Left colon (tissue), 2 donors: ENCODE results near the gene GNG7. TPM values are rescaled to one million over a fixed set of nuclear protein-coding genes. Genes with fewer than 3 reads are reported as not detected.
A peak's percentile ranks its signal among the peaks of the same experiment; 100 is the strongest.
"Not testable (repeated sequence)": the region's sequence is repeated elsewhere in the genome, so short reads cannot be mapped to it uniquely, and the experiment has no call there.

Source experiments
- ATAC-seq: fragments of 200-7000 bp; cut with Tn5 transposase; one replicate; pipeline ENCODE4 v1.9.1; 2020; ENCODE audit warnings: mild to moderate bottlenecking, moderate library complexity
- DNase-seq, 2 donors: peaks; one replicate each; pipeline ENCODE4 v3.0.0-alpha.2; 2020
- intact Hi-C, 2 donors: fragments of 100-400 bp; cut with DNase I in 1 of 2; cut with micrococcal nuclease in 1 of 2; formaldehyde crosslinking; loops; one replicate each; pipeline versions ENCODE4 v1.11.2 to v1.14.0; 2022; cut with DNase I, micrococcal nuclease
- total RNA-seq, 2 donors: library from RNA; stranded (reverse); fragmentation: NEBNext Ultra II Directional; extraction: Animal tissue kit (Norgen Biotek cat#: 25700); gene quantifications; one replicate each; pipeline ENCODE4 v1.2.1, GENCODE V29; 2021
- donor health status: DM: no; HTN: no; CAD: no.
- donor health status: DM: yes; HTN: yes; CAD: no.

GNG7 gene
- total RNA-seq, 2 donors from 2014 or later, result 1.4 to 5.3 TPM

DNA sequence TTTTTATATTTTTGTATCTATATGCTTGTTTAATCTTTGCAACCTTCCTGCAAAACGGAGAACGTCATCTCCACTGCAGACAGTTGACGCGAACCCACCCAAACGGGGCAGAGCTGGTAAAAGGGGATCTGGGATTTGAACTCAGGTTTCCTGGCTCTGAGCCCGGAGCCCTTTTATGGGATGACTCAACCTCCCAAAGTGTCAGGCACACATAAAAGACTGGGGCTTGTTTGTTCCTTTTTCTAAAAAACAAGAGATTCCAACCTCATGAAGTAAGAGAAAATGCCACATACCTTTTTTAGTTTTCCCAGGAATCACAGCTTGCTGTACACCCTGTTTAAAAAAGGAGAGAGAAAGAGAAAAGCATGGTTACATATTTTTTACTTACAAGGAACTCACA is 147.6 kb downstream of the GNG7 start:
- ATAC-seq, result no peak
- intact Hi-C loops, result no loop called here
- DNase-seq, result peak in 1 of 2 donors; percentile 24

GRCh38 chr19:2553510-2553909 is 149.0 kb downstream of the GNG7 start:
- DNase-seq, result no peak
- ATAC-seq, result no peak
- intact Hi-C loops, result no loop called here

- DNase-seq, result no peak
- intact Hi-C loops, result no loop called here
- peak; percentile 46 for ATAC-seq
Observed at GRCh38 chr19:2552859-2553258, 149.6 kb downstream of the GNG7 start.

DNA sequence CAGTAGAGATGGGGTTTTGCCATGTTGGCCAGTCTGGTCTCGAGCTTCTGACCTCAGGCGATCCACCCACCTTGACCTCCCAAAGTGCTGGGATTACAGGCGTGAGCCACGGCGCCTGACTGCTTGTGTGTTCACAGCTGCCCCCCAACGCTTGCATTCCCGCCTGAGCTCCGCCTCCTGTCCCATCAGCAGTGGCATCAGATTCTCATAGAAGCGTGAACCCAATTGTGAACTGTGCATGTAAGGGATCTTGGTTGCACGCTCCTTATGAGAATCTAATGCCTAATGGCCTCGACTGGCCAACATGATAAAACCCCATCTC is 150.7 kb downstream of the GNG7 start:
- intact Hi-C loops, result no loop called here
- DNase-seq (no peak), ATAC-seq (no peak)

DNA sequence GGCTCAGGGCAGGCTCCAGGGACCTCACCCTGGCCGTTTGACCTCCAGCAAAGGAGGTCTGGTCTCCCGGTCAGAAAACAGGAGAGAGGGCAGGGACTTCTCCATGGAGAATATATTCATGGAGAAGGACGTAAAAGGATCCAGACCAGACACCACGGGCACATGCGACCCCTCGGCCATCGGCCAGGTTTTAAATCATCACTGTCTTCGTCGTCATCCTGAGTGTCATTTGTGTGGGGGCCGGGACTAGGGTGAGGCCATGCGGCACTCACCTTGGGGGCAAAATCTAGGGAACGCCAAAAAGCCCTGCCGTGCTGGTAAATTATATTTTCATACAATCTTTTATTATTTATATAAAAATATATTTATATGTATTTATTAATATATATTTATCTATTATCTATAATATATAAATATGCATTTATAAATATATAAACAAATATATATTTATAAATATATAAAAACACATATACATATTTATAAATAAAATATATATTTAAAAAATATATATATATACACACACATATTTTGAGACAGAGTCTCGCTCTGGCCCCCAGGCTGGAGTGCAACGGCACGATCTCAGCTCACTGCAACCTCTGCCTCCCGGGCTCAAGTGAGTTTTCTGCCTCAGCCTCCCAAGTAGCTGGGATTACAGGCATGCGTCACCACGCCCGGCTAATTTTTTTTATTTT is 151.2 kb downstream of the GNG7 start:
- DNase-seq (no peak), ATAC-seq (no peak)
- intact Hi-C loops, result no loop called here

- intact Hi-C loops, result no loop called here
- no peak for DNase-seq
- no peak for ATAC-seq
Observed at GRCh38 chr19:2550431-2551171, 151.9 kb downstream of the GNG7 start.

DNA sequence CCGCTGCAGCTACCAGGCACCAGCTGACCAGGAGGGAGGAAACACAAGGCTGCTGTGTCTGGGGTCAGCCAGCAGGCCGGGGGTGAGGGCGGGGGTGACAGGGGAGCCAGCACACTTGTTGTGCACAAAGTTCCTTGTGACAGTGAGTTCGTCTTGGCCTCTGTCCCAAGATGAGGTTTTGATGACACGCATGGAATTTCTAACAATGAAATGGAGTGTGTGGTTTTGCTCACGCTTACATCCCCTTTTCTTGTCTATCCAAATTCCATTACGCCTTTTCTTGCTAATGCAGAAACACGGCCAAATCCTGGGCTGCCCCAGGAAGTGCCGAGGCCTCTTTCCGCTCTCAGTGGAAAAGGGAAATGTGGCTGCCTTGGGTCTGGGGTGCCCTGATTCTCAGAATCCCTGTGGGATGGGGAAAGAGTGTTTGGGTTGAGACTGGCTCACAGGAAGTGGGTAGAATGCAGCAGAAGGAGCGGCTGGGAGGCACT is 152.7 kb downstream of the GNG7 start:
- DNase-seq (peak; percentile 53 to 84), ATAC-seq (no peak)
- intact Hi-C loops, result no loop called here

DNA sequence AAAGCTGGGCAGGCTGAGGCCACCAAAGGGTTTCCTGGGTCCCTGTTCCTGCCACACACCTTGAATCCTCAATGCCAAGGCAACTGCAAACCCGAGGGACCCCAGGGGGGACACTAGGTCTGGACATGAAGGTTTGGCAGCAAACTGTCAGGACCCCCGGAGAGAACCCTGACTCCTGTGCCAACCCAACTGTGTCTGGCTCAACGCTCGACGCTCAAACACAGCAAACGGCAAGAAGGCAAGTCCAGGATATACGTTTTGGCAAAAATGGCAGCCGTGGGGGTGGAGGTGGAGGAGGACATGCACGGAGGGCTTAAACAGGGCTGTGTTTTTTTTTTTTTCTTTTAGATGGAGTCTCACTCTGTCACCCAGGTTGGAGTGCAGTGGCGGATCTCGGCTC is 153.5 kb downstream of the GNG7 start:
- ATAC-seq, result no peak
- no peak for DNase-seq
- intact Hi-C loops, result no loop called here

DNA sequence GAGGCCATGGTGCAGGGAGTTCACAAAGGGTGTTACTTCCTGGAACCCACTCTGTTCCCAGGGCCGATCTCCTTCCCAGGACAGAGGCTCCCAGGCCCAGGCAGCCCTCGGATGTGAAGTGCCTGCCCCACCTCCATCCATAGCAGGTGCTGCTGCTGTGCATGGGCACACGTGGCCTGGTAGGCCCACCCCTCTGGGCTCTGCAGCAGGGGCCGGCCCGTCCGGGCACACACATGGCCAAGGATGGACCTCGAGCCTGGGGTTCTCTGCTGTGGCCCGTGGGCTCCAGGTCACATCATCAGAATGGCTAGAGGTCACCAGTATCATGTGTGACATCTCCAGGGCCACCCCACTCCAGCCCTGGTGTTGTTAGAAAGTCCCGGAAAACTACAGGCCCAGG is 154.8 kb downstream of the GNG7 start:
- DNase-seq, result no peak
- intact Hi-C loops, result no loop called here
- no peak for ATAC-seq

DNA sequence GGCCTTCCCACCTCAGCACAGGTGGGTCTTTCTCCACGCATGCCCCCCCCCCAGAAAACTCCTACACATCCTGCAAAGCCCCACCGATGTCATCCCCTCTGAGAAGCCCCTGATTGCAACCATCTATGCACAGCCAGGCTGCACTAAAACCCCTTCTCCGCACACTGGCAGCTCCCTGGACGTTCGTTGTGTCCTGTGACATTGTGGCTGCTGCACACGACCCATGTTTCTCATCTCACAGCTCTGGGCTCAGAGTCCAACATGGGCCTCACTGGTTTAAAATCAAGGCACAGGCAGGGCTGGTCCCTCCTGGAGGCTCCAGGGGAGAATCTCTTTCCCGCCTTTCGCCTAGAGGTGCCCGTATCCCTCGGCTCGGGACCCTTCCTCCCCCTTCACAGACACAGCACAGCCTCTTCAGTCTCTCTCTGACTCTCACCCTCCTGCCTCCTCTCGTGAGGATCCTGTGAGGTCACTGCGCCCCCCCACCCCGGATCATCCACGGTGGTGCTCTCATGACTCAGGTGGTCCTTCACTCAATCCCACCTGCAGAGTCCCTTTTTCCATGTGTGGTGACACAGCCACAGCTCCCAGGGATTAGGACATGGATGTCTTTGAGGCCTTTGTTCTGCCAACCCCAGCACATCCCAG is 155.3 kb downstream of the GNG7 start:
- no peak for ATAC-seq

DNA sequence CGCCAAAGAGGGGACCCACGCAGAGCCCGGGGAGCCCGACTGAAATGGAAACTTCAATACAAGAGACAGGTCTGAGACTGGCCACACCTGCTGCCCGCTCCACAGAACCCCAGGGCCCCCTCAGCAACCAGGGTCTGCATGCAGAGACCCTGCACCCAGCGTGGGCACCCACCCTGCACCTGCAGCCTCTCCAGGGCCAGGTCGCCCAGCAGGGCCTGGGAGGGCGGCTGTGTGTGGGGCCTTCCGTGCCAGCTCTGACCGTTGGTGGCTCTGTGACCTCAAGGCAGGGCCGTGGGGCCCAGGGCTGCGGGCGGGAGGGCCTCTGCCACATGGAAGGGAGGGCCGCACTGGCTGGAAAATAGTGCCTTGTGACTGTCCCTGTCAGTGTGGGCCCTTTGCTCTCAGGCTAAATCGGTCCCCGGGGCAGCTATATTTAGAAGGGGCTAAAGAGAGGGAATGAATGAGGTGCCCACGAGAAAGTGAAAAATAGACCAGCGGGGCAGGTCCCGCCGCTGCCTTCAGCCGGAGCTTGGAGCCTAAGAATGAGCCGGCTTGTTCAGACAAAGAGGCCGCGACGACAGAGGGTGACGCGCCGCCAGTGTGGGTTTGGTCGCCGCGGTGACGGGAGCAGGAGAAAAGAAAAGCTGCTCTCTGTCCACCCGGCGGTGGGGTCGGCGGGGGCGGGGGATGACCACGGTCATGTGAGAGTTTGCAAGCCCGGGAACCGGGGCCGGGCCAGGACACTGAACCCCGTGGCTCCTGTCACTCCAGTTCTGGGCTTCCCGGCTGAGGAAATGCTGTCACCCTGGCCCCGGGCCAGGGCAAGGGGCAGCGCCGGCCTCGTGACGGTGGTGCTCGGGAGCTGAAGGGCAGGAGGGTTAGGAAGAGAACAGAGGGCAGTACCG is 156.1 kb downstream of the GNG7 start:
- ATAC-seq, result peak; percentile 34
- intact Hi-C loops, result no loop called here
- peak; percentile 56 to 61 for DNase-seq

More for the DNA sequence above, 155.3 kb downstream of the GNG7 start:
- intact Hi-C loops, result no loop called here
- DNase-seq, result no peak

GRCh38 chr19:2545416-2546127 is 156.9 kb downstream of the GNG7 start:
- intact Hi-C loops, result not testable (repeated sequence)

DNA sequence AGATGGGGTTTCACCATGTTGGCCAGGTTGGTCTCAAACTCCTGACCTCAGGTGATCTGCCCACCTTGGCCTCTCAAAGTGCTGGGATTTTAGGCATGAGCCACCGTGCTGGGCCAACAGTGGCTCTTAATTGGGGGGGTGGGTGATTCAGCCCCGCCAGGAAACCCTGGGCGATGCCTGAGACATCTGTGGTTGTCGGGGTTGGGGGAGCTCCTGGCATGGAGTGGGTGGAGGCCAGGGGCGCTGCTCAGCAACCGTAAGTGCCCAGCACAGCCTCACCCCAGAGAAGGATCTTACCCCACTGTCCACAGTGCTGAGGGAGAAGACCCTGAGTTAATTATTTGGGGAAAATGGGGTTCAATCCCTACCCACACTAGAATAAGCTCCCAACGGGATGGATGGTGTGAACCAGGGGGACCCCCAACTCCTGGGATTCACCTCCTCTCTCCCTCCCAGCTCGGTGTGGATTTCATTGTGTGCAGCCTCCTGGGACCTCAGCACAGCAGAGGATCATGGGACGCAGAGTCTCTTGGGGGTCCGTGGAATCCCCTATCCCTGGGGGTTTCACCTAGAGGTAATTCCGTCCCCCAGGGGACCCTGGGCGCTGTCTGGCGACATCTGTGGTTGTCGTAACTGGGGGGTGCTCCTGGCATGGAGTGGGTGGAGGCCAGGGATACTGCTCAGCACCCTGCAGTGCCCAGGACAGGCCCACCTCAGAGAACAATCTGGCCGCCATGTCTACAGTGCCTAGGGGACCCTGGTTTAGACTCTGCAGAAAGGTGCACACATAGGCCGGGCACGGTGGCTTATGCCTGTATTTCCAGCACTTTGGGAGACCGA is 157.7 kb downstream of the GNG7 start:
- intact Hi-C loops, result loop anchor here in 1 of 2 donors (5.0 kb wide), 1 partner anchor 67 kb away; the partner anchor contains the start of gene GADD45B
- no peak for DNase-seq
- no peak for ATAC-seq

More at GRCh38 chr19:2545416-2546127, 156.9 kb downstream of the GNG7 start:
- not testable (repeated sequence) for ATAC-seq, DNase-seq

GRCh38 chr19:2543463-2544442 is 158.7 kb downstream of the GNG7 start:
- intact Hi-C loops, result loop anchor here in 1 of 2 donors (5.0 kb wide), 1 partner anchor 66 kb away; the partner anchor contains the start of gene GADD45B
- peak; percentile 88 to 94 for DNase-seq
- ATAC-seq, result peak; percentile 91

GRCh38 chr19:2543072-2543462 is 159.4 kb downstream of the GNG7 start:
- intact Hi-C loops, result loop anchor here in 1 of 2 donors (5.0 kb wide), 1 partner anchor 66 kb away; the partner anchor contains the start of gene GADD45B
- ATAC-seq, DNase-seq: not testable (repeated sequence)
